ENCODE results near the gene CDH5.

- TF ChIP-seq CTCF (optimal IDR thresholded peaks at IDR 0.05 in 1 of 3, IDR thresholded peaks at IDR 0.05 in 1 of 3, conservative IDR thresholded peaks at IDR 0.05 in 1 of 3; ENCODE audit: extremely low read depth in 1 of 3, insufficient read depth in 2 of 3, low read length in 3 of 3) (no peak), EZH2 (IDR thresholded peaks at IDR 0.05; ENCODE audit: low read length) (no peak)
Observed at GRCh38 chr16:66370786-66371684, 4.5 kb downstream of the CDH5 start.

All from keratinocyte (primary cell).